ENCODE data around the gene PNKP.

The PNKP gene

GRCh38 chr19:49890349-49891311 is 23.3 kb upstream of the PNKP start:
- DNase-seq (ENCODE audit: low read depth, low spot score): no peak

- DNase-seq (ENCODE audit: low read depth, low spot score): no peak
Observed at GRCh38 chr19:49889687-49890348, 22.4 kb upstream of the PNKP start.

DNA sequence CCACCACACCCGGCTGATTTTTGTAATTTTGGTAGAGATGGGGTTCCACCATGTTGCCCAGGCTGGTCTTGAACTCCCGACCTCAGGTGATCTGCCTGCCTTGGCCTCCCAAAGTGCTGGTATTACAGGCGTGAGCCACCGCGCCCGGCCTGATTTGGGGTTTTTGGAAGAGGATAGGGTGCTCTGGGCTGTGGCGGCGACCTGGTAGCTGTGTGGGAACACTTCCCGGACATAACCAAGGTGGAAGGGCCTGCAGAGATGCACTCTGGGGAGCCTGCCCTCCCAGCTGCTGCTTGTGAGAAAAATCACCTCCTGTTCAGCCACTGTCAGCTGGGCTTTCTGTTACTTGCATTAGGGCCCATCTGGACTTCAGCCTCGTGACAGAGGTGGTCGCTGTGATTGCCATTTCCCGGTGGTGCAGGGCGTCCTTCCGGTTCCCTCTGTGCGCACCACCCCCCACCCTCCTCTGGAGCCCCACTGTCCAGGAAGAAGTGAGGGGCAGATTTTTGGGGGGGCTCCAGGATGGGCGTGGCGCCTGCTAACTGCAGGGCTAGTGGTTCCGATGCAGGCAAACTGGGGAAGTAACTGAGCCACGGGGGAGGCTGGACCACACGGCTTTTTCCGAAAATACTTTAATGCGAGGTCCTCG is 21.8 kb upstream of the PNKP start:
- no peak for DNase-seq (ENCODE audit: low read depth, low spot score)

- DNase-seq (ENCODE audit: low read depth, low spot score): no peak
Observed at GRCh38 chr19:49888510-49888824, 21.1 kb upstream of the PNKP start.

DNA sequence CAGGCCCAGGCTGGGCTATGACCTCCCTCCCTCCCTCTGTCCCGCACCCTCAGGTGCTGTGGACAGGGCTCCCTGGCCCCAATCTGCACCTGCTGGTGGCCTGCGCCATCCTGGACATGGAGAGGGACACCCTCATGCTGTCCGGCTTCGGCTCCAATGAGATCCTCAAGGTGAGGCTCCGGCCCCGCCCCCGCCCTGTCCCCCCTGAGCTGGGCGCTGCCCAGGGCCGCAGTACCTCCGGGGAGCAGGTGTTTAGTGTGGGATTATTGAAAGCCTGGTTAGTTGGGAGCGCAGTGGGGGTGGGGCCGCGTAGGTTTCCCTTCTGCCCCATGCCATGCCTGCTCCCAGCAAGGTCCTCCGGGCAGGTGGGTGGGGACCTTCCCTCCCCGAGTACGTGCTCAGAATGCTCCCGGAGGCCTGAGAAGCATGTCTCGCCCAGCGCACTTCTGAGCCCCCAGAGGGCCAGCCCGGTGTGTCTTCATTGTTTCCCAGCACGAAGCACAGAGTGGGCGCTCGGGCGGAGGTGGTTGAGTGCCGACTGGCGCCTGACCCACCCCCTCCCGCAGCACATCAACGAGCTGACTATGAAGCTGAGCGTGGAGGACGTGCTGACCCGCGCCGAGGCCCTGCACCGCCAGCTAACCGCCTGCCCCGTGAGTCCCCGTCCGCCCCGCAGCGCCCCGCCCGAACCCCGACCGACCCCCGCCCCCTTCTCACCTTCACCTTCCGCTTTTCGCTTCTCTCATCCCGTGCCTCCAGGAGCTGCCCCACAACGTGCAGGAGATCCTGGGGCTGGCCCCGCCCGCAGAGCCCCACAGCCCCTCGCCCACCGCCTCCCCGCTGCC is 20.5 kb upstream of the PNKP start:
- no peak for DNase-seq (ENCODE audit: low read depth, low spot score)

GRCh38 chr19:49887037-49887664 is 19.8 kb upstream of the PNKP start:
- DNase-seq (ENCODE audit: low read depth, low spot score): no peak

DNA sequence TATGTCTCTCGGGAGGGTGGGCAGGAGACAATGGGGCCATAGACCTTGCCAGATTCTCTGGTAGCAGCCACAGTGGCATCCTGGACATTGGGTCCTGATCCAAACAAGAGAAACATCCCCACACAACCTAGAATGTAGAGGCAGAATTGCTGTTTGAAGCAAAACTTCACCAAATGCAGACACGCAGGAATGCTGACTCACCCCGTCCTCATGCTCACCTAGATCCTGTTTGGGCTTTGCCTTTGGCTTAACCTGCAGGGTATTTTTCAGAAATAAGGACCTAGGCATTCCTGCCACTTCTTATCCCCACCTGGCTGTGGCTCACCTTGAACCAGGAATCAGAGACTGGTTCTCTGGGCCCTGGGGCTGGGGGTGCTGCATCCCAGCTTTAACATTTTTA is 17.4 kb upstream of the PNKP start:
- DNase-seq (ENCODE audit: low read depth, low spot score): no peak

DNA sequence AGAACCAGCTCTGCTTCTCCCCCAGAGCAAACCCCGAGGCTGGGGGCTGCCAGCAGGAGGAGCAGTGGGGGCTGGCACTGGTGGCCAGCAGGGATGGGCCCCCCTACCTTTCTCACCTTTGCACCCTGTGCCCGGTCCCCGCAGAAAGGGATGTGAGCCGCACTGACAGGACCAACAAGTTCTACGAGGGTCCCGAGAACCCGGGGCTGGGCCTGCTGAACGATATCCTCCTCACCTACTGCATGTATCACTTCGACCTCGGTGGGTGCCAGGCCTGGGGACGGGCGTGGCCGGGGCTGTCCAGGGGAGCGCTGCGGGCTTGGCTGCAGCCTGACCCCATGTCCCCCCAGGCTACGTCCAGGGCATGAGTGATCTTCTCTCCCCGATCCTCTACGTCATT is 16.7 kb upstream of the PNKP start:
- no peak for DNase-seq (ENCODE audit: low read depth, low spot score)

DNA sequence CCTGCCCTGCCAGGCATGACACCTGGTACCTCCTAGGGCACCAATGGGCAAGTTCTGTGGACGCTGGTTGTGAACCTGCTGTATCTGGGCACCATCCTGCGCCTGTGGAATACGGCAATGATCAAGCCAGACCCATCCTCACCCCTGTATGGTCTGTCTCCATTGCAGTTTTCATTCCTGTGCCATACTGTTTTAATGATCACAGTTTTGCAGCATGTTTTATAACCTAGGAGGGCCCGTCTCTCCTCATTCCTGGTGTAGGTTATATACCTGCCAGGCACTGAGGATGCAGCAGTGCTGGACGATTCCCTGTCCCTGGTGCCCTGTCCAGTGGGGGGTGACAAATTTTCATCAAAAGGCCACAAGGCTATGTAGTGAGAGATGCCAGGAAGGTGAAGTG is 15.7 kb upstream of the PNKP start:
- DNase-seq (ENCODE audit: low read depth, low spot score): no peak

- no peak for DNase-seq (ENCODE audit: low read depth, low spot score)
Observed at GRCh38 chr19:49882643-49883042, 15.3 kb upstream of the PNKP start.

DNA sequence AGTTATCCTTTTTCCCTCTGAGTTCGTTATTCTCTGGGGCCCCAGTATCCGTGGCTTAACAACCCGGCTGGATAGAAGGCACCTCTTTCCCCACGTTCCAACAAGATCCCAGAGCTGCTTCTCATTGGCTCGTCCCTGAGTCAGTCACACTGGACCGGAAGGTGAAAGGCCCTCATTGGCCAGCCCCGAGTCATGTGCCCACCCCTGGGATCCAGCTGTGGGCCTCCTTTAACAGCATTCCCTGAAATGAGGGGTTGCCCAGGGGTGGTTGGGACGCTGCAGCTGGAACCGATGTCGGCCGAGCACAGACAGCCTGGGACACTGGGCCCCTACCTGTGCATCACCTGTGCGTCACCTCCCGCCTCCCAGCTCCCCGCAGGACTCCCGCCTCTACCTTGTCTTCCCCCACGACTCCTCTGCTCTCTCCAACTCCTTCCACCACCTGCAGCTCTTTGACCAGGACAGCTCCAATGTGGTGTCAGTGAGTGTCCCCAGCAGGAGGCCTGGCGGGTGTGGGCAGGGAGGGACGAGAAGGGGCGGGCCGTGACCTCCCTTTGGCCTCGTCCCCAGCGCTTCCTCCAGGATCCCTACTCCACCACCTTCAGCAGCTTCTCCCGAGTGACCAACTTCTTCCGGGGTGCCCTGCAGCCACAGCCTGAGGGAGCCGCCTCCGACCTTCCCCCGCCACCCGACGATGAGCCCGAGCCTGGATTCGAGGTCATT is 14.5 kb upstream of the PNKP start:
- DNase-seq (ENCODE audit: low read depth, low spot score): no peak

- no peak for DNase-seq (ENCODE audit: low read depth, low spot score)
Observed at GRCh38 chr19:49881186-49881585, 13.8 kb upstream of the PNKP start.

DNA sequence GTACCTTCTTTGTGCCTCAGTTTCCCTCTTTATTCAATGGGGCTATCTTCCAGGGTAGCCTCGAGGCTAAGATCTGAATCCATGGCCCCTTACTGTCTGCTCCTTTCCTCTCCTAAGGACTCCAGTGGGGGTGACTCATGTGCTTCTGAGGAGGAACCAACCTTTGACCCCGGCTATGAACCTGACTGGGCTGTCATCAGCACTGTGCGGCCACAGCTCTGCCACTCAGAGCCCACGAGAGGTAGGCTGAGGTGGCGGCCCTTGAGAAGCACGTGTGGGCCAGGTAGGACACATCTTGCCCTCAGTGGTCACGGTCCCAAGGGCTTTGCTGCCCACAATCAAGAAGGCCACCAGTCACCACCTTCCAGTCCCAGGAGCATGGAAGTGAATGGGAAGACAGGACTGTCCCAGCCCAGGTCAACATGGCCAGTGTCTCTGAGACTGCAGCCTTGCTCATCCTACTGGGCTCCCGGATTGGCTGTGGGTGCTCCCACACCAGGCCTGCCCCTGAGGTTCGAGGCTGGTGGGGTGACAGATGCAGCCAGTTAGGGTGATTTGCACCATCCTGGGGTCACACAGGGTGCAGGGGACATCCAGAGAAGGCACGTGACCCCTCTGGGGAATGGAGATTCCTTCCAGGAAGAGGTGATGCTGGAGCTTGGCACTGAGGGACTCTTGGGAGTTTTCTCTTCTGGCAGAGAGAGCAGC is 12.9 kb upstream of the PNKP start:
- no peak for DNase-seq (ENCODE audit: low read depth, low spot score)

DNA sequence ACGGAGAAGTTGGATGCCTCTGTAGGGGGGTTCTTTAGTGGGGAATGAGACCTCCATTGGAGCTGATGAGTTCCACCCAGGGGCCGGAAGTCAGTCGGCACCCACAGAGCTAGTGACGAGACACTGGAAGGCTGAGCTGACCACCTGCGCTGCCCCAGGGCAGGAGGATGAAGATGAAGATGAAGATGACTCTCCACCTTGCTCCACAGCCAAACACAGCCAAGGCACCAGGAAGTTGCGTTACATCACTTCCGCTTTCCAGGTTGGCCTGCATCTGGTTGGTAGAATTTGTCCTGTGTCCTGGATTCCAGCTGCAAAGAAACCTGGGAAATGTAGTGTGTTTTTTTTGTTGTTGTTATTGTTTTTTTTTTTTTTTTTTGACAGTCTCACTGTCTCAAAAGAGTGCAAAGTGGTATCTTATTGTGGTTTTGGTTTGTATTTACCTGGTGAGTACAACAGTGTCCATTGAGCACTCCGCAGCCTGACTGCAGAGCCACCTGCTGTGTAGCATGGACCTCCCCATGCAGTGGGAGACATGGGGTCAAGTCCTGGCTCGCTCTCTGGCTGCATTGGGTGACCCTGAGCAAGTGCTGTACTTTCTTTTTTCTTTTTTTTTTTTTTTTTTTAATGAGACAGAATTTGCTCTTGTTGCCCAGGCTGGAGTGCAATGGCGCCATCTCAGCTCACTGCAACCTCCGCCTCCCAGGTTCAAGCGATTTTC is 12.0 kb upstream of the PNKP start:
- DNase-seq (ENCODE audit: low read depth, low spot score): no peak

- no peak for DNase-seq (ENCODE audit: low read depth, low spot score)
Observed at GRCh38 chr19:49878744-49879070, 11.3 kb upstream of the PNKP start.

GRCh38 chr19:49877879-49878743 is 10.7 kb upstream of the PNKP start:
- no peak for DNase-seq (ENCODE audit: low read depth, low spot score)

DNA sequence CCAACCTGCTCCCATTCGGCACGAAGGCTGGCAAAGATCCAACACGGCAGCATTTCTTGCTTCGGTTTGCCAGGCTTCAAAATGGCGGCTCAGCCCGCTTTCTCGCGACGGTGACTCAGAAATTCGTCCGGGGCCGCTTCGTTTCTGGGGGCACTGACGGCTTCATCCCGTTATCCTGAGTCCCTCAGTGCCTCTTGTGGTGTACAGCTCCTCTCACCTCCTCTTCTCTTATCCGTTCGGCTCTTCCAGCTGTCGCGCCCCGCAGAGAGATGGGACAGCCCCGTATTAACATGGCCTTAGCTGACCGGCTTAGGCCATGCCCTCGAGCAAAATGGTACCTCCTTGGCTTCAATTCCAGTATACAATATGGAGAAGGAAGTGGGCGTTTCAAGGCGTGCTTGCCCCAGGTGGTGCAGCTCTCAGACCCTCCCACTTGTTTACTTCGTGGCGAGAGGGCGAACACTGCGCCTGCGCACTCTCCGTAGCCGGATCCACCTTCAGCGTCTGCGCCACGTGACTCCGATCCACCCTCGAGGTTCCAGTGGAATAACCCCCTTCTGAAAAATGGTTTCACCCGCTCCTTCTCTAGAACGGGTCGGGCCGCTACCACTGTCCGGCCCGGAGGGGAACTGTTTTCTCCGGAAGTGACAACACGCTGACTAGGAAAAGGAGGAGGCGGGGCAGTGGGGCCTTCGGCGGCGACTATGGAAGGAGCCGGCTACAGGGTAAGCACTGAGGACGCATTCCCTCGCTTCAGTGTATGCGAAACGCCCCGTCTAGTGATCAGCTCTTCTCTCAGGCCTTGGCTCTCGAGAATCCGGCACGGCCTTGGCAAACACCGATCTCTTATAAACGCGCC is 9.9 kb upstream of the PNKP start, which contains the start of the genes AKT1S1 and TBC1D17:
Gene AKT1S1 (minus strand): TSS at position 336 of the 859 bp plus-strand sequence. CDS start 4,060 bp downstream, outside the sequence.
Gene TBC1D17 (plus strand): TSS at position 683 of the 859 bp plus-strand sequence. CDS start 22 bp downstream, at position 705.
- peak; percentile 99 for DNase-seq (ENCODE audit: low read depth, low spot score)
